ENCODE measurements around the gene FIBCD1. TPM values are rescaled to one million over a fixed set of nuclear protein-coding genes. Genes with fewer than 3 reads are reported as not detected.

The FIBCD1 gene
- total and polyA plus RNA-seq, 8 donors: 0.18 to 6.4 (median 0.41) TPM; not detected in 4

- no peak for DNase-seq
- Histone ChIP-seq H3K27me3 (peaks cover 0 to 63% (median 34%) of the 10 kb centered on the region in 3 donors), H3K4me3 (no peak overlapping the region), H3K4me1 (no peaks in the 10 kb centered on the region), H3K27ac (no peak overlapping the region), H3K9me3 (no peaks in the 10 kb centered on the region), H3K36me3 (no peaks in the 10 kb centered on the region)
- intact Hi-C loops (cut with DNase I; ENCODE audit: low total_unique reads): no loop called here
- WGBS, 5 donors: 88 to 90% (median 90%) methylated on average over 24 of the region's 24 CpGs
- TF ChIP-seq CTCF (IDR thresholded peaks at IDR 0.05) (no peak), POLR2AphosphoS5 (IDR thresholded peaks at IDR 0.05) (no peak), EP300 (IDR thresholded peaks at IDR 0.05) (no peak), POLR2A (IDR thresholded peaks at IDR 0.05) (no peak)
Observed at GRCh38 chr9:130905125-130905901, 33.7 kb downstream of the FIBCD1 start.

- TF ChIP-seq POLR2AphosphoS5 (IDR thresholded peaks at IDR 0.05) (no peak), POLR2A (IDR thresholded peaks at IDR 0.05) (no peak), EP300 (IDR thresholded peaks at IDR 0.05) (no peak)
- DNase-seq: no peak
- intact Hi-C loops (cut with DNase I; ENCODE audit: low total_unique reads): no loop called here
- H3K9me3 ChIP-seq: no peaks in the 10 kb centered on the region
- H3K27ac ChIP-seq: no peak overlapping the region
- H3K4me1 ChIP-seq: peaks cover 0 to 2% (median 0%) of the 10 kb centered on the region in 4 donors
- H3K4me3 ChIP-seq: no peak overlapping the region
- WGBS, 5 donors: 84 to 90% (median 86%) methylated on average over 40 to 48 of the region's 48 CpGs
- H3K36me3 ChIP-seq: no peaks in the 10 kb centered on the region
- H3K27me3 ChIP-seq: peaks cover 0 to 73% (median 39%) of the 10 kb centered on the region in 3 donors
Observed at GRCh38 chr9:130904070-130905044, 34.7 kb downstream of the FIBCD1 start.

- no peaks in the 10 kb centered on the region for H3K9me3 ChIP-seq
- H3K27ac ChIP-seq: no peak overlapping the region
- H3K4me3 ChIP-seq: no peak overlapping the region
- H3K27me3 ChIP-seq: peaks cover 0 to 75% (median 42%) of the 10 kb centered on the region in 3 donors
- intact Hi-C loops (cut with DNase I; ENCODE audit: low total_unique reads): no loop called here
- peaks cover 0 to 7% (median under 1%) of the 10 kb centered on the region in 4 donors for H3K4me1 ChIP-seq
- WGBS, 5 donors: 65 to 76% (median 66%) methylated on average over 21 to 25 of the region's 25 CpGs
- no peaks in the 10 kb centered on the region for H3K36me3 ChIP-seq
- DNase-seq: no peak
- TF ChIP-seq EP300 (IDR thresholded peaks at IDR 0.05): no peak
- no peak for TF ChIP-seq POLR2A (IDR thresholded peaks at IDR 0.05)
Observed at GRCh38 chr9:130903194-130904069, 35.6 kb downstream of the FIBCD1 start.

- H3K4me3 ChIP-seq: no peak overlapping the region
- H3K27ac ChIP-seq: no peak overlapping the region
- intact Hi-C loops (cut with DNase I; ENCODE audit: low total_unique reads): no loop called here
- no peaks in the 10 kb centered on the region for H3K9me3 ChIP-seq
- H3K27me3 ChIP-seq: peaks cover 0 to 84% (median 45%) of the 10 kb centered on the region in 3 donors
- no peak for DNase-seq
- WGBS, 5 donors: 73 to 82% (median 79%) methylated on average over 17 to 27 of the region's 27 CpGs
- H3K36me3 ChIP-seq: no peaks in the 10 kb centered on the region
- TF ChIP-seq EP300 (IDR thresholded peaks at IDR 0.05): no peak
- TF ChIP-seq CTCF (IDR thresholded peaks at IDR 0.05): no peak
- TF ChIP-seq POLR2A (IDR thresholded peaks at IDR 0.05): no peak
- no peak for TF ChIP-seq POLR2AphosphoS5 (IDR thresholded peaks at IDR 0.05)
- H3K4me1 ChIP-seq: peaks cover 0 to 15% (median 4%) of the 10 kb centered on the region in 4 donors
Observed at GRCh38 chr9:130902204-130903185, 36.6 kb downstream of the FIBCD1 start.

All from stomach (tissue), 9 donors.